Fibroblast of mammary gland (primary cell): Measurements from ENCODE around the gene PPP1R3G.
A peak's percentile ranks its signal among the peaks of the same experiment; 100 is the strongest.

Experiments
- DNase-seq: peaks from one replicate; pipeline ENCODE4 v3.0.0-alpha.2; 2010; ENCODE audit warnings: low read depth
- H3K4me3 ChIP-seq: 2 replicates; pipeline ENCODE4 v1.5.1; 2011; ENCODE audit warnings: low read depth, mild to moderate bottlenecking, low read length, moderate library complexity; ENCODE audit not compliant: control insufficient read depth
- TF ChIP-seq, protein P1 (sequence below): conservative IDR thresholded peaks from 2 replicates; pipeline ENCODE4 v1.5.1; 2011; ENCODE audit warnings: low read depth, low read length, inconsistent platforms; ENCODE audit not compliant: control insufficient read depth, insufficient read depth

Gene PPP1R3G

DNA sequence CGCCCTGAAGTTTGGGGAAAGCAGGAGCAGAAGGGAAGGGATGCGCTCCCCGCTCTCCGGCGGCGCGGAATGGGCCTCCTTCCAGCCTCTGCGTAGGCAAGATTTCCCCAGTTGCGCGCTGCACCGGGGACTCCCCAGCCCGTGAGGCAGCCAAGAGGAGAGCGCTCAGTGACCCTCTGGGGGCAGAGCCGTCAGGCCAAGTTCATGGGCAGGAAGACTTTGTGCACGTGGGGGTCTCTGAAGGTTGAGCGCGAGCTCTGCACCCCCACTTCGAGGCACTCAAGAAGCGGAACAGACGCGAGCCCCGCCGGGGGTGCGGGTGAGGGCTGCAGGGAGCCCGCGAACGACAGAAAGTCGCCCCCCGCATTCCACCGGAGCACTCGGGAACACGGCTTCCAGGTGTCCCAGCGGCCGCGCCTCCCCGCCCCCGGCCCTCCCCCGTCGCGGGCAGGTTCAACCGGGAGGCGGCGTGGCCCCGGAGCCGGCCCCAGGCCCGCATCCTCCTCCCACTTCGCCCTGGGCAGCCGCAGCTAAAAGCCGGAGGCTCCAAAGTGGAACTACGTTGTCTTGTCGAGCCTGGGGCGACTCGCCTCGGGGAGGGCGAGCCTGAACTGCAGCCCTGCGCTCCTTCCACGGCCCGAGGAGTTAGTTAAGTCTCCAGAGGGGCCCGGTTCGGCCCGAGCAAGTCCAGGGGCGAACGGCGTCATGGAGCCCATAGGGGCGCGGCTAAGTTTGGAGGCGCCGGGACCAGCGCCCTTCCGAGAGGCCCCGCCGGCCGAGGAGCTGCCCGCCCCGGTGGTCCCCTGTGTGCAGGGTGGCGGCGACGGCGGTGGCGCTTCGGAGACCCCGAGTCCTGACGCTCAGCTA, at the start of gene PPP1R3G:
PPP1R3G (plus strand) TSS at position 561 of the 867 bp plus-strand sequence; CDS start at position 706, 145 bp downstream.
- peak within 1 kb of the TSS; percentile 49 for H3K4me3 ChIP-seq
- DNase-seq = peak; percentile 64
- TF ChIP-seq, protein P1, sequence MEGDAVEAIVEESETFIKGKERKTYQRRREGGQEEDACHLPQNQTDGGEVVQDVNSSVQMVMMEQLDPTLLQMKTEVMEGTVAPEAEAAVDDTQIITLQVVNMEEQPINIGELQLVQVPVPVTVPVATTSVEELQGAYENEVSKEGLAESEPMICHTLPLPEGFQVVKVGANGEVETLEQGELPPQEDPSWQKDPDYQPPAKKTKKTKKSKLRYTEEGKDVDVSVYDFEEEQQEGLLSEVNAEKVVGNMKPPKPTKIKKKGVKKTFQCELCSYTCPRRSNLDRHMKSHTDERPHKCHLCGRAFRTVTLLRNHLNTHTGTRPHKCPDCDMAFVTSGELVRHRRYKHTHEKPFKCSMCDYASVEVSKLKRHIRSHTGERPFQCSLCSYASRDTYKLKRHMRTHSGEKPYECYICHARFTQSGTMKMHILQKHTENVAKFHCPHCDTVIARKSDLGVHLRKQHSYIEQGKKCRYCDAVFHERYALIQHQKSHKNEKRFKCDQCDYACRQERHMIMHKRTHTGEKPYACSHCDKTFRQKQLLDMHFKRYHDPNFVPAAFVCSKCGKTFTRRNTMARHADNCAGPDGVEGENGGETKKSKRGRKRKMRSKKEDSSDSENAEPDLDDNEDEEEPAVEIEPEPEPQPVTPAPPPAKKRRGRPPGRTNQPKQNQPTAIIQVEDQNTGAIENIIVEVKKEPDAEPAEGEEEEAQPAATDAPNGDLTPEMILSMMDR = no peak

DNA sequence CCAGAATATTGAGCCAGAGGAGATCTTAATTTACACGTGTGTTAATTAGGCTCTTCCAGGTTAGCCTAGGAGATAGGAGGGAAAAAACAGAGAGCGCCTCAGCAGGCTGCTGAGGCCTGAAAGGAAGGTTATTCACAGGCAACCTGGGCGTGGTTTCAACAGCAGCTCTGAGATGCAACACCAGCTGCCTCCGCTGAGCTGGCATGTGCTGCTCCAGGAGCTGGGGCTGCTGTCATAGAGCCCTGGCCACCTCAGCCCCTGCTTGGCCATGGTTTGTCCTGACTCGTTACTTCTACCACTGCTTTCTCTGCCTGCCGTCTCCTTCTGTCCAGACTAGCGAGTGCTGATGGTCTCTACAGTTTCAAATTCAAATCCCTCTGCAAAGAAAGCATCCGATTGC, 48.9 kb upstream of the PPP1R3G start:
- DNase-seq = peak; percentile 32
- H3K4me3 ChIP-seq = no peak overlapping the region
- TF ChIP-seq, protein P1 = no peak

DNA sequence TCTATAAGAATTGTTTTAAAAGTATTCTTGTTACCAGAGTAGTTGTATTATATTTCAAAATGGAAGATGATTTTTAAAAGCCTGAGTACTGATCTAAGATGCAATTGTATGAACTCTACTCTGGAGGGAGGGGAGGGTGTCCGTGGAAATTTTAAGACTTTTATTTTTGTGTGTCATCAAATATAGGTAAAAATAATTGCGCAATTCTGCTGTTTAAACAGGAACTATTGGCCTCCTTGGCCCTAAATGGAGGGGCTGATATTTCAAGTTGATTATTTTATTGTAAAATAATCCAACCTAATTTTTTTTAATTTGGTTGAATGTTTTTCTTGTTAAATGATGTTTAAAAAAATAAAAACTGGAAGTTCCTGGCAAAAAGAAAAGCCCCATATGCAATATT, 43.2 kb upstream of the PPP1R3G start:
- TF ChIP-seq, protein P1 = no peak
- H3K4me3 ChIP-seq = no peak overlapping the region
- no peak for DNase-seq

DNA sequence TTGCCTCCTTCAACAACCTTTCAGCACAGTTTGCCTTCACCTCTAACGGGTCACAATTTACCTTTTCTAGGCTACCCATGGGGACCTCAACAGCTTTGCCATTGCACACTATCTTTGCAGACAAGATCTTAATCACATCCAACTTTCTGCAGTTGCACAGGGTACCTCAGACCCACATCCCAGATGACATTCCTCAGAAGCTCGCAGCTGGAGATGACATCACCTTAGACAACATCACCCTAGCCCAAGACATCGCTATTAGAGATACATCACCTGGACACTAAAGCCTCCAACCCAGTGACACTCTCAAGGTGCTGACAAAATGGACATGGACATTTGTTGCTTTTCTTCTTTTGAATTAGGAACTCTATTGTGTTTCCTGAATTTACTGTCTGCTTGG, 42.7 kb upstream of the PPP1R3G start:
- DNase-seq = no peak
- no peak overlapping the region for H3K4me3 ChIP-seq
- TF ChIP-seq, protein P1 = no peak

DNA sequence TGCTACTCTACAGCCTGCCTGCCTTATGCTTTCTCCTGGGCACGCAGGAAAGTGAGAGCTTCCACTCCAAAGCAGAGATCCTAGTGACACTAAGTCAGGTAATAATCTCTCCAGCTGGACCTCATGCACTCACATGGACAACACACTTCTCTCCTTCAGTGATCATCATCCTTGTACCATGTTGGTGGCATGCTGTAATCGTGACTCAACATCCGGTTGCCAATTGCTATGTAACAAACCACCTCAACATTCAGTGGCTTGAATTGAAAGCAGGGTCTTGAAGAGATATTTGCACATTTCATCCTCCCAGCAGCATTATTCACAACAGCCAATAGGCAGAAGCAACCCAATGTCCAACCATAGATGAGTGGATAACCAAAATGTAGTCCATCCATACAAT, 40.3 kb upstream of the PPP1R3G start:
- DNase-seq = no peak
- no peak overlapping the region for H3K4me3 ChIP-seq
- TF ChIP-seq, protein P1 = no peak

DNA sequence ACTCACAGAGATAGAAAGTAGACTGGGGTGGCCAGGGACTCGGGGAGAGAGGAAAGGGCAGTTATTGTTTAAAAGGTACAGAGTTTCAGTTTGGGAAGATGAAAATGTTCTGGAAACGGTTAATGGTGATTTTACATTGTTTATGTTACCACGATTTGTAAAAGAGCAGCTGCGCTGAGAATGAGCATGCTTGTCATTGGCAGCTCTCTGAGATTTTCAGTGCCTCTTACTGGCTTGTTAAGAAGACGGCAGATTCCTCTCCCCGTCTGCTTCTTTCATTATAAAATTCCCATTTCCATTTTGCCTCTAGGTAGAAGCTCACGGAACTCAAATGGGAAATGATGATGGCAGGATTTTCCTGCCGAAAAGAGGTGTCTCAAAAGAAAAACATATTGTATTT, 39.7 kb upstream of the PPP1R3G start:
- TF ChIP-seq, protein P1 = no peak
- no peak overlapping the region for H3K4me3 ChIP-seq
- DNase-seq = no peak
